HepG2 (cell line): Measurements from ENCODE around the gene STRN3. TPM values are rescaled to one million over a fixed set of nuclear protein-coding genes. Genes with fewer than 3 reads are reported as not detected.

Experiments used
- ARID2 ChIP-seq: sonication (generic); formaldehyde crosslinking; IDR thresholded peaks from 2 replicates; pipeline ENCODE4 v1.8.1; 2022; ENCODE audit warnings: mild to moderate bottlenecking, missing genetic modification reagents, borderline replicate concordance
- ASH2L ChIP-seq: fragments of 300-600, 200-600 bp; sonication (generic); IDR thresholded peaks from 2 replicates; pipeline ENCODE4 v1.7.0; 2017; ENCODE audit warnings: low read depth, mild to moderate bottlenecking, moderate library complexity, mixed read lengths, low read length; ENCODE audit not compliant: insufficient read length
- ATF2 ChIP-seq: sonication (generic); formaldehyde crosslinking; IDR thresholded peaks from 2 replicates; pipeline ENCODE4 v1.4.0; 2020; ENCODE audit warnings: missing genetic modification reagents
- CEBPG ChIP-seq: IDR thresholded peaks from 2 replicates; pipeline ENCODE4 v1.6.1; 2016
- ELF4 ChIP-seq: sonication (generic); formaldehyde crosslinking; IDR thresholded peaks from 2 replicates; pipeline ENCODE4 v1.5.0; 2020; ENCODE audit warnings: missing genetic modification reagents, mild to moderate bottlenecking, moderate library complexity, borderline replicate concordance
- FOXJ3 ChIP-seq: sonication (generic); formaldehyde crosslinking; IDR thresholded peaks from 2 replicates; pipeline ENCODE4 v1.4.0; 2020; ENCODE audit warnings: missing genetic modification reagents, mild to moderate bottlenecking, borderline replicate concordance
- GATAD1 ChIP-seq: IDR thresholded peaks from 2 replicates; pipeline ENCODE4 v1.6.1; 2016; ENCODE audit warnings: missing genetic modification reagents, missing compliant biosample characterization
- GATAD2A ChIP-seq: IDR thresholded peaks from 2 replicates; pipeline ENCODE4 v1.6.1; 2016
- HMGA1 ChIP-seq: sonication (generic); formaldehyde crosslinking; conservative IDR thresholded peaks from 2 replicates; pipeline ENCODE4 v1.4.0; 2020; ENCODE audit warnings: missing genetic modification reagents
- HOXA5 ChIP-seq: sonication (generic); formaldehyde crosslinking; IDR thresholded peaks from 2 replicates; pipeline ENCODE4 v1.4.0; 2020; ENCODE audit warnings: missing genetic modification reagents
- POLR2A ChIP-seq, 2 experiments: IDR thresholded peaks; 2 replicates each; pipeline ENCODE4 v1.6.1; 2011; ENCODE audit warnings: low read depth in 2 of 2, low read length in 2 of 2, mild to moderate bottlenecking in 1 of 2, moderate library complexity in 1 of 2; ENCODE audit not compliant: insufficient read depth in 1 of 2
- RARA ChIP-seq: IDR thresholded peaks from 2 replicates; pipeline ENCODE4 v1.6.1; 2016; ENCODE audit warnings: missing genetic modification reagents, missing compliant biosample characterization
- SAP130 ChIP-seq: IDR thresholded peaks from 2 replicates; pipeline ENCODE4 v1.6.1; 2016; ENCODE audit warnings: low read depth
- SATB2 ChIP-seq: sonication (generic); formaldehyde crosslinking; IDR thresholded peaks from 2 replicates; pipeline ENCODE4 v1.5.0; 2020; ENCODE audit warnings: missing genetic modification reagents
- SMARCC2 ChIP-seq: fragments of 450-650 bp; IDR thresholded peaks from 2 replicates; pipeline ENCODE4 v1.6.1; 2017; ENCODE audit warnings: antibody characterized with exemption, mild to moderate bottlenecking
- SOX13 ChIP-seq, 3 experiments: fragments of 450-650 bp in 1 of 3; sonication (generic) in 1 of 3; formaldehyde crosslinking in 1 of 3; IDR thresholded peaks in 2 of 3; conservative IDR thresholded peaks in 1 of 3; 2 replicates each; pipeline versions ENCODE4 v1.5.0 to v1.6.1; 2016 to 2020; ENCODE audit warnings: antibody characterized with exemption in 1 of 3, mild to moderate bottlenecking in 1 of 3, missing compliant biosample characterization in 1 of 3, missing genetic modification reagents in 1 of 3, moderate library complexity in 1 of 3
- TBL1XR1 ChIP-seq: fragments of 150-350 bp; IDR thresholded peaks from 2 replicates; pipeline ENCODE4 v1.6.1; 2014; ENCODE audit warnings: borderline replicate concordance, low read length; ENCODE audit not compliant: partially characterized antibody
- XRCC5 ChIP-seq: fragments of 200-400 bp; formaldehyde crosslinking; optimal IDR thresholded peaks from 2 replicates; pipeline ENCODE3; 2017; ENCODE audit warnings: mild to moderate bottlenecking, low read length
- ZBTB49 ChIP-seq: sonication (generic); formaldehyde crosslinking; IDR thresholded peaks from 2 replicates; pipeline ENCODE4 v1.4.0; 2020; ENCODE audit warnings: missing genetic modification reagents, borderline replicate concordance
- ZNF331 ChIP-seq: sonication (generic); formaldehyde crosslinking; IDR thresholded peaks from 2 replicates; pipeline ENCODE4 v1.4.0; 2020; ENCODE audit warnings: missing genetic modification reagents
- ZNF451 ChIP-seq: sonication (generic); formaldehyde crosslinking; IDR thresholded peaks from 2 replicates; pipeline ENCODE4 v1.5.0; 2020; ENCODE audit warnings: mild to moderate bottlenecking, missing genetic modification reagents
- polyA plus RNA-seq, 8 experiments: library from polyadenylated mRNA; depleted of rRNA in 3 of 8; stranded (reverse) in 7 of 8; unstranded in 1 of 8; fragments of >200 nt; fragmentation: Illumina TruSeq in 4 of 8; extraction: Trizol in 4 of 8; gene quantifications; 2 replicates each; pipeline versions ENCODE4 v1.2.1 to v1.2.3, GENCODE V29; 2011 to 2016; ENCODE audit warnings: low read depth in 4 of 8, missing spikeins in 1 of 8, mixed read lengths in 1 of 8; ENCODE audit not compliant: insufficient read depth in 1 of 8
- total RNA-seq, 5 experiments: library from RNA; depleted of rRNA; stranded (reverse); fragments of >200 nt; fragmentation: Illumina TruSeq; extraction: Trizol; gene quantifications; 2 replicates each; pipeline ENCODE4 v1.2.3, GENCODE V29; 2016; ENCODE audit warnings: low read depth in 1 of 5
- TF ChIP-seq, protein P1 (sequence below), 2 experiments: sonication (generic) in 1 of 2; formaldehyde crosslinking in 1 of 2; IDR thresholded peaks; 2 replicates each; pipeline versions ENCODE4 v1.4.0 to v1.6.1; 2016 to 2020; ENCODE audit warnings: borderline replicate concordance in 1 of 2, low read depth in 1 of 2, mild to moderate bottlenecking in 1 of 2, missing genetic modification reagents in 1 of 2

The STRN3 gene
- total and polyA plus RNA-seq, 2 of the 13 experiments (the other 11 are each of a cell fraction or from before 2014, with no cell fraction given): 49.4 to 123 TPM

GRCh38 chr14:31024010-31024480, 2.1 kb downstream of the STRN3 start (continued):
- TF ChIP-seq ATF2 (CRISPR knock-in tag): peak; percentile 52; the same call in 1 of the 2 replicates
- TF ChIP-seq XRCC5: no peak
- no peak for TF ChIP-seq SOX13 (IDR thresholded peaks at IDR 0.05)
- TF ChIP-seq SOX13 (CRISPR knock-in tag; conservative IDR thresholded peaks at IDR 0.05 in 1 of 2, IDR thresholded peaks at IDR 0.05 in 1 of 2): peak in 1 of 2 experiments; percentile 56; a peak in 2 of 4 replicates
- TF ChIP-seq SAP130 (CRISPR knock-in tag): peak; percentile 60; the same call in 1 of the 2 replicates
- TF ChIP-seq FOXJ3 (CRISPR knock-in tag): peak; percentile 71; the same call in 1 of the 2 replicates
- TF ChIP-seq RARA (CRISPR knock-in tag): peak; percentile 40; the same call in 1 of the 2 replicates
- peak; percentile 78; the same call in 1 of the 2 replicates for TF ChIP-seq HOXA5 (CRISPR knock-in tag)
- peak; percentile 91 for TF ChIP-seq CEBPG (CRISPR knock-in tag)
- TF ChIP-seq ZNF451: no peak
- no peak for TF ChIP-seq ZBTB49
- peak; percentile 55; the same call in 1 of the 2 replicates for TF ChIP-seq SATB2
- no peak for TF ChIP-seq HMGA1
- peak; percentile 4 for TF ChIP-seq TBL1XR1
- 0 out of 2 replicates have a peak, but pooled peaks have one; percentile 49 for TF ChIP-seq ELF4 (CRISPR knock-in tag)
- TF ChIP-seq ZNF331: no peak
- peak; percentile 82 for TF ChIP-seq GATAD2A
- TF ChIP-seq GATAD1 (CRISPR knock-in tag): peak; percentile 6; the same call in 1 of the 2 replicates
- peak in 1 of 2 experiments; percentile 15; a peak in 1 of 4 replicates for TF ChIP-seq POLR2A (IDR thresholded peaks at IDR 0.05; ENCODE audit: insufficient read depth in 1 of 2, low read depth in 2 of 2, low read length in 2 of 2)
- TF ChIP-seq ASH2L: peak; percentile 60
- TF ChIP-seq, protein P1, sequence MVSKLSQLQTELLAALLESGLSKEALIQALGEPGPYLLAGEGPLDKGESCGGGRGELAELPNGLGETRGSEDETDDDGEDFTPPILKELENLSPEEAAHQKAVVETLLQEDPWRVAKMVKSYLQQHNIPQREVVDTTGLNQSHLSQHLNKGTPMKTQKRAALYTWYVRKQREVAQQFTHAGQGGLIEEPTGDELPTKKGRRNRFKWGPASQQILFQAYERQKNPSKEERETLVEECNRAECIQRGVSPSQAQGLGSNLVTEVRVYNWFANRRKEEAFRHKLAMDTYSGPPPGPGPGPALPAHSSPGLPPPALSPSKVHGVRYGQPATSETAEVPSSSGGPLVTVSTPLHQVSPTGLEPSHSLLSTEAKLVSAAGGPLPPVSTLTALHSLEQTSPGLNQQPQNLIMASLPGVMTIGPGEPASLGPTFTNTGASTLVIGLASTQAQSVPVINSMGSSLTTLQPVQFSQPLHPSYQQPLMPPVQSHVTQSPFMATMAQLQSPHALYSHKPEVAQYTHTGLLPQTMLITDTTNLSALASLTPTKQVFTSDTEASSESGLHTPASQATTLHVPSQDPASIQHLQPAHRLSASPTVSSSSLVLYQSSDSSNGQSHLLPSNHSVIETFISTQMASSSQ (IDR thresholded peaks at IDR 0.05; ENCODE audit: low read depth): peak; percentile 14; the same call in 1 of the 2 replicates
- TF ChIP-seq, protein P1 (CRISPR knock-in tag; IDR thresholded peaks at IDR 0.05; ENCODE audit: borderline replicate concordance): no peak
- TF ChIP-seq SMARCC2: peak; percentile 86; the same call in 1 of the 2 replicates
- TF ChIP-seq ARID2: peak; percentile 18; the same call in 1 of the 2 replicates
